HS-5 (cell line): Measurements from ENCODE around the gene NHERF1.

Source experiments
- DNase-seq: peaks from one replicate; pipeline ENCODE4 v3.0.0-alpha.2; 2012; ENCODE audit warnings: low read depth

The NHERF1 gene

GRCh38 chr17:74785096-74785980 is 36.9 kb downstream of the NHERF1 start:
- no peak for DNase-seq

GRCh38 chr17:74785981-74786360 is 37.5 kb downstream of the NHERF1 start:
- DNase-seq, result no peak

GRCh38 chr17:74786431-74787055 is 38.1 kb downstream of the NHERF1 start:
- no peak for DNase-seq

- no peak for DNase-seq
These were observed 42.0 kb downstream of the NHERF1 start for GRCh38 chr17:74790161-74791058.

GRCh38 chr17:74792586-74793105 is 44.2 kb downstream of the NHERF1 start:
- no peak for DNase-seq

GRCh38 chr17:74795327-74796020 is 47.0 kb downstream of the NHERF1 start:
- DNase-seq, result no peak

- DNase-seq, result no peak
These were observed 47.8 kb downstream of the NHERF1 start for GRCh38 chr17:74796211-74796610.

- no peak for DNase-seq
These were observed 48.4 kb downstream of the NHERF1 start for GRCh38 chr17:74796866-74797265.

GRCh38 chr17:74797824-74798223 is 49.4 kb downstream of the NHERF1 start:
- no peak for DNase-seq

GRCh38 chr17:74798239-74798707 is 49.8 kb downstream of the NHERF1 start:
- DNase-seq, result no peak

- DNase-seq, result no peak
These were observed 50.7 kb downstream of the NHERF1 start for GRCh38 chr17:74799097-74799496.

GRCh38 chr17:74800531-74800930 is 52.1 kb downstream of the NHERF1 start:
- no peak for DNase-seq

- DNase-seq, result no peak
These were observed 53.5 kb downstream of the NHERF1 start for GRCh38 chr17:74801896-74802295.

- no peak for DNase-seq
These were observed 55.0 kb downstream of the NHERF1 start for GRCh38 chr17:74803388-74803930.

- no peak for DNase-seq
These were observed 55.5 kb downstream of the NHERF1 start for GRCh38 chr17:74803971-74804370.

- no peak for DNase-seq
These were observed 56.3 kb downstream of the NHERF1 start for GRCh38 chr17:74804683-74805082.

GRCh38 chr17:74805591-74805991 is 57.2 kb downstream of the NHERF1 start:
- no peak for DNase-seq

GRCh38 chr17:74806334-74806733 is 57.9 kb downstream of the NHERF1 start:
- no peak for DNase-seq

- no peak for DNase-seq
These were observed 59.0 kb downstream of the NHERF1 start for GRCh38 chr17:74807441-74807840.

GRCh38 chr17:74807925-74808324 is 59.5 kb downstream of the NHERF1 start:
- no peak for DNase-seq
